Bronchial epithelial cell (primary cell): ENCODE measurements around the gene ASS1. TPM values are rescaled to one million over a fixed set of nuclear protein-coding genes. Genes with fewer than 3 reads are reported as not detected.

Source experiments
- DNase-seq: peaks from one replicate; pipeline ENCODE4 v3.0.0-alpha.2; 2010; ENCODE audit warnings: low read depth
- FAIRE-seq: peaks from 2 replicates; lab custom pipeline; 2011; peaks lifted over from hg19 to GRCh38; lab: Jason Lieb, UNC
- H3K27me3 ChIP-seq: 2 replicates; pipeline ENCODE4 v1.5.1; 2011; ENCODE audit warnings: low read length; ENCODE audit not compliant: control insufficient read depth, insufficient read depth
- H3K36me3 ChIP-seq: 2 replicates; pipeline ENCODE4 v1.5.1; 2011; ENCODE audit warnings: low read length; ENCODE audit not compliant: control insufficient read depth, insufficient read depth
- H3K4me3 ChIP-seq: 2 replicates; pipeline ENCODE4 v1.5.1; 2011; ENCODE audit warnings: mild to moderate bottlenecking, low read depth, low read length, control low read depth
- CTCF ChIP-seq: IDR thresholded peaks from 2 replicates; pipeline ENCODE4 v1.5.1; 2011; ENCODE audit warnings: mild to moderate bottlenecking, moderate library complexity, low read length, control low read depth, inconsistent platforms; ENCODE audit not compliant: insufficient read depth, severe bottlenecking
- total RNA-seq: library from RNA; depleted of rRNA; stranded (reverse); fragments of >200 nt; gene quantifications from 2 replicates; pipeline ENCODE4 v1.2.1, GENCODE V29; 2014

The ASS1 gene
- total RNA-seq, 1 donor from 2014 or later = 415 TPM

DNA sequence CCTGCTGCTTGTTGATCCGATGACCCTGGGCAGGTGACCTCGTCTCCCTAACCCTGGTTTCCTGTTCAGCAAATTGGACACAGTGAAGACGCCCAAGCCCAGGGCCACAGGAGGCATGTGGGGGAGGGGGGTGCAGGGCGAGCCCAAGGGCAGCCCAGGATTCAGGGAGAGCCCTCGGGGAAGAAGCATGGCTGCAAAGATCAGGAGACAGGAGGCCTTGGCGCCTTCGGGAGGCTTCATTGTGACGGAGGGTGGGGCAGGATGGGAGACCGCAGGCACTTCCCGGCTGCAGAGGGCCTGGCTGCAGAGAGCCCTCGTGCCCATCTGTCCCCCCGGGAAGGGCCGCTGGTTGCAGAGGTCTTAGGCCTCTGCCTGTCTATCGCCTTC, 6.2 kb downstream of the ASS1 start:
- no peak for TF ChIP-seq CTCF
- FAIRE-seq (no peak), DNase-seq (no peak)
- H3K27me3 ChIP-seq = no peaks in the 10 kb centered on the region
- no peak overlapping the region for H3K4me3 ChIP-seq
- no peaks in the 10 kb centered on the region for H3K36me3 ChIP-seq

- TF ChIP-seq CTCF = peak; percentile 83
- FAIRE-seq (no peak), DNase-seq (peak; percentile 85)
- Histone ChIP-seq H3K4me3 (no peak overlapping the region), H3K27me3 (no peaks in the 10 kb centered on the region), H3K36me3 (no peaks in the 10 kb centered on the region)
Measured at GRCh38 chr9:130451509-130452388, 7.0 kb downstream of the ASS1 start.

GRCh38 chr9:130452835-130453234, 8.1 kb downstream of the ASS1 start:
- no peak for TF ChIP-seq CTCF
- no peaks in the 10 kb centered on the region for H3K36me3 ChIP-seq
- DNase-seq (no peak), FAIRE-seq (peak; percentile 77)
- H3K27me3 ChIP-seq = no peaks in the 10 kb centered on the region
- no peak overlapping the region for H3K4me3 ChIP-seq

DNA sequence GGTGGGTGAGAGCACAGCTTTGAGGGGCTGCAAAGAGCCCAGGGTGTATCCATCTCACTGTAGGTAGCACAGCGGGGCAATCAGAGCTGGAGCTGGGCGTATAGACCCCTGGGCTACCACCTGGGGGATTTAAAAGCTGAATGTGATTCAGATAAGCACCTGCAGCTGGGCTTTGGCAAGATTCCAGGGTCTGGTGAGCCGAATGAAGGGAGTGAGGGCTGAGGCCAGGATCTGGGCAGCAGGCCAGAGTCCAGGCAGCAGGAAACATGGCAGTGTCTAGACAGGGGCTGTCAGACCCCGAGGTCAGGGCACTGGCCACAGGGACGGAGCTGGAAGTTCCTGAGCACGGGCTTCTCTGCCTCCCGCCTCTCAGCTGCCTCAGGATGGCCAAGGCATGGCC, 8.7 kb downstream of the ASS1 start:
- Histone ChIP-seq H3K36me3 (no peaks in the 10 kb centered on the region), H3K4me3 (no peak overlapping the region), H3K27me3 (no peaks in the 10 kb centered on the region)
- no peak for DNase-seq
- FAIRE-seq = no peak
- TF ChIP-seq CTCF = no peak

DNA sequence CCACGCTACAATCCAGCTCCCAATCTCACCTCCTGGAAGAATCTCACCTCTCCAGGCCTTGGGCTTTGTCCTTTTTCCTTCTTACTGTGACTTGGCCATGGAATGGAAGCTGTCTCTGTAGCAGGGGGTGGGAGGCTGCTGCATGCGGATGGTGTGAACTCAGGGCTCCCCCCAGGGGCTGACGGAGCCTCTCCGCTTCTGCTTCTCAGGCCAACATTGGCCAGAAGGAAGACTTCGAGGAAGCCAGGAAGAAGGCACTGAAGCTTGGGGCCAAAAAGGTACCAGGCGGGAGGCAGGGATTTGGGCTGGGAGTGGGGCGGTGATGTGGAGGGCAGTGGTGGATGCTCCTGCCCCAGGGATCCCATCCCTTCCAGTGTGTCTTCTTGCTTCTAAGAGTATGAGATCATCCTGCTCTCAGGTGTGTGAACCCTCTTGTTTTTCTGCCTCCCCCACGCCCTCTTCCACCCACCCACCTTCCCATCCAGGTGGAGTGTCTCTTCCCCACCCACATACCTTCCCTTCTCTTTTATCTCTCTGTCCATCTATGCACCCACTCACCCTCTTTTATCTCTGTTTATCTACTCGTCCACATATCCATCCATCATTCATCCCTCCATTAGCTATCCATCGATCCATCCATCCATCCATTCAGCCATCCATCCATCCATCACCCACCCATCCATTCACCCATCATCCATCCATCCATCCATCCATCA, 9.5 kb downstream of the ASS1 start:
- no peak for DNase-seq
- FAIRE-seq = peak; percentile 95
- no peak for TF ChIP-seq CTCF

More for the DNA sequence above, 9.5 kb downstream of the ASS1 start:
- no peaks in the 10 kb centered on the region for H3K36me3 ChIP-seq
- H3K4me3 ChIP-seq = no peak overlapping the region
- no peaks in the 10 kb centered on the region for H3K27me3 ChIP-seq
